Tibial nerve (tissue), 4 donors: Measurements from ENCODE around the gene RBBP7. TPM values are rescaled to one million over a fixed set of nuclear protein-coding genes. Genes with fewer than 3 reads are reported as not detected.
"Not testable (repeated sequence)": the region's sequence is repeated elsewhere in the genome, so short reads cannot be mapped to it uniquely, and the experiment has no call there.

ENCODE experiments used
- DNase-seq, 2 donors: peaks; one replicate each; pipeline ENCODE4 v3.0.0-alpha.2; 2019; ENCODE audit warnings: low spot score in 2 of 2
- H3K27ac ChIP-seq, 4 donors: fragments of 200-600 bp; sonication (generic) in 3 of 4; one replicate each; pipeline ENCODE4 v1.5.1; 2017 to 2019; ENCODE audit warnings: mild to moderate bottlenecking in 1 of 4
- H3K27me3 ChIP-seq, 2 donors: fragments of 200-600 bp; sonication (generic) in 1 of 2; one replicate each; pipeline versions ENCODE4 v1.5.1 to v1.6.0; 2017 to 2019
- H3K36me3 ChIP-seq, 3 donors: fragments of 200-600 bp; sonication (generic); one replicate each; pipeline ENCODE4 v1.5.1; 2018 to 2019
- H3K4me1 ChIP-seq, 4 donors: fragments of 200-600 bp; sonication (generic) in 3 of 4; one replicate each; pipeline ENCODE4 v1.5.1; 2017 to 2019
- H3K4me3 ChIP-seq, 4 donors: fragments of 200-600 bp; sonication (generic) in 3 of 4; one replicate each; pipeline ENCODE4 v1.5.1; 2017 to 2019; ENCODE audit warnings: mild to moderate bottlenecking in 1 of 4, moderate library complexity in 1 of 4
- H3K9me3 ChIP-seq, 4 donors: fragments of 200-600 bp; sonication (generic) in 3 of 4; one replicate each; pipeline ENCODE4 v1.5.1; 2017 to 2019
- CTCF ChIP-seq, 5 experiments: fragments of 200-600 bp in 3 of 5; fragments of 450-650 bp in 2 of 5; sonication (generic) in 3 of 5; IDR thresholded peaks; one replicate each; pipeline ENCODE4 v1.5.1; 2016 to 2019; ENCODE audit warnings: antibody characterized with exemption in 5 of 5, mild to moderate bottlenecking in 3 of 5, moderate library complexity in 2 of 5
- EP300 ChIP-seq, 2 donors: sonication (generic); formaldehyde crosslinking; IDR thresholded peaks; one replicate each; pipeline ENCODE4 v1.6.1; 2017; ENCODE audit warnings: antibody characterized with exemption in 2 of 2, mild to moderate bottlenecking in 1 of 2
- POLR2A ChIP-seq, 2 donors: fragments of 450-650 bp; IDR thresholded peaks; one replicate each; pipeline ENCODE4 v1.6.1; 2017; ENCODE audit warnings: antibody characterized with exemption in 2 of 2, mild to moderate bottlenecking in 2 of 2, moderate library complexity in 2 of 2
- WGBS, 2 donors: methylation state at CpG; one replicate each; pipeline ENCODE4 v1.1.5; 2018; 5-methylcytosine and 5-hydroxymethylcytosine counted together
- total RNA-seq, 4 donors: library from RNA; depleted of rRNA; stranded (reverse); fragments of >200 nt; gene quantifications; one replicate each; pipeline ENCODE4 v1.1.0, GENCODE V29; 2016

Gene RBBP7
- total RNA-seq, 4 donors from 2014 or later = 69.7 to 85.5 (median 79.2) TPM

DNA sequence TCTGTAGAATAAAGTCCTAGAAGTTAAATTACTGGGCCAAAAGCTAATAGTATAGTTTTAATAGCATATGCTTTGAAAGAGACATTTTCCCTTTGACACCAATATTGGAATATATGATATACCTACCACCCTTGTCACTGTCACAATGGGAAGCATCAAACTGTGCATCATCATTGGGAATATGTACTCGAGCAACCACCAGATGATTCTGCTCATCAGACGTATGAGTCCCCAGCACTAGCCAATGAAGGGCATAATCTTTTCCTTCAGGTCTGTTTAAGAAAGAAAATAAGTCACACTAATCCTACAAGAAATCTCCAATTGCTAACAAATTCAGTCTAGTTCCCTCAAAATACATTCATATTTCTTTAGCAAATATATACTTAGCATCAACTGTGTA, 7.3 kb downstream of the RBBP7 start:
- no peak for DNase-seq
- Histone ChIP-seq H3K4me1 (peaks cover 0 to 8% (median 0%) of the 10 kb centered on the region in 4 donors), H3K36me3 (peaks cover 0 to 14% (median 0%) of the 10 kb centered on the region in 3 donors), H3K4me3 (no peak overlapping the region), H3K27ac (no peak overlapping the region), H3K27me3 (peaks cover 0 to 2% of the 10 kb centered on the region in 2 donors), H3K9me3 (no peaks in the 10 kb centered on the region)
- 77 to 88% methylated on average over 2 of the region's 2 CpGs for WGBS, 2 donors
- TF ChIP-seq POLR2A (IDR thresholded peaks at IDR 0.05) (no peak), EP300 (IDR thresholded peaks at IDR 0.05) (no peak), CTCF (IDR thresholded peaks at IDR 0.05) (no peak)

GRCh38 chrX:16856744-16857143, 13.4 kb downstream of the RBBP7 start:
- H3K4me1 ChIP-seq = no peaks in the 10 kb centered on the region
- peaks cover 0 to 53% (median 0%) of the 10 kb centered on the region in 3 donors for H3K36me3 ChIP-seq
- TF ChIP-seq EP300 (IDR thresholded peaks at IDR 0.05) = no peak
- TF ChIP-seq POLR2A (IDR thresholded peaks at IDR 0.05) = no peak
- no peak for TF ChIP-seq CTCF (IDR thresholded peaks at IDR 0.05)

DNA sequence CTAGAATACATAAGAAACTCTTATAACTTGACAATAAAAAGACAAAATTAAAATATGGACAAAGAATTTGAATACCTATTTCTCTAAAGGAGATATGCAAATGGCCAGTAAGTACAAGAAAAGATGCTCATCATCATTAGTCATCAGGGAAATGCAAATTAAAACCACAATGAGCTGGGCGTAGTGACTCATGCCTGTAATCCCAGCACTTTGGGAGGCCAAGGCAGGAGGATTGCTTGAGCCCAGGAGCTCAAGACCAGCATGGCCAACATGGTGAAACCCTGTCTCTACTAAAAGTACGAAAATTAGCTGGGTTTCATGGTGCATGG, 14.1 kb downstream of the RBBP7 start:
- peaks cover 0 to 51% (median 0%) of the 10 kb centered on the region in 3 donors for H3K36me3 ChIP-seq
- not testable (repeated sequence) for H3K27ac ChIP-seq, DNase-seq, H3K4me1 ChIP-seq, H3K27me3 ChIP-seq, H3K9me3 ChIP-seq, H3K4me3 ChIP-seq
- WGBS, 2 donors = 90 to 94% methylated on average over 2 of the region's 2 CpGs

More at GRCh38 chrX:16856744-16857143, 13.4 kb downstream of the RBBP7 start:
- Histone ChIP-seq H3K4me3 (no peak overlapping the region), H3K27ac (no peak overlapping the region), H3K9me3 (no peaks in the 10 kb centered on the region), H3K27me3 (peaks cover 0 to 6% of the 10 kb centered on the region in 2 donors)
- DNase-seq = no peak

GRCh38 chrX:16855363-16856075, 14.6 kb downstream of the RBBP7 start:
- WGBS, 2 donors = 92 to 100% methylated on average over 5 of the region's 5 CpGs
- H3K9me3 ChIP-seq = no peaks in the 10 kb centered on the region
- peaks cover 0 to 55% (median 0%) of the 10 kb centered on the region in 3 donors for H3K36me3 ChIP-seq
- no peak overlapping the region for H3K4me3 ChIP-seq
- H3K27ac ChIP-seq = no peak overlapping the region
- peaks cover 0 to 6% of the 10 kb centered on the region in 2 donors for H3K27me3 ChIP-seq
- no peaks in the 10 kb centered on the region for H3K4me1 ChIP-seq
- no peak for DNase-seq
- no peak for TF ChIP-seq EP300 (IDR thresholded peaks at IDR 0.05)
- TF ChIP-seq POLR2A (IDR thresholded peaks at IDR 0.05) = no peak
- no peak for TF ChIP-seq CTCF (IDR thresholded peaks at IDR 0.05)

DNA sequence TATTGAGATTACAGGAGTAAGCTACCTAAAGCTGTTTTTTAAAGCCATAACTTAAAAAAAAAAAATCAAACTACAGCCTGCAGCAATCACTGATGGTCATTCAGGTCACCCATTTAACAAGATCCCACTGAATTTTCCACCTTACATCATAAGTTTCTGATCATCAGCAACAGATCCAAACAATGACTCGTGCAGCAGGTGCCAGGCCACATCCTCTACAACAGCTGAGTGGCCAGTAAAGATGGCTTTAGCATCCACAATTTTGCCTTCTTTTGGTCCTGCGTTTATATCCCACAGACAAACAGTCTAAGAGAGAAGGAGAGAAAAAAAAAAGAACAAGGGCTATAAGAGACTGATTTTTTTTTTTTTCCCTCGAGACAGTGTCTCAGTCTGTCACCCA, 16.6 kb downstream of the RBBP7 start:
- Histone ChIP-seq H3K4me3 (no peak overlapping the region), H3K9me3 (no peaks in the 10 kb centered on the region), H3K27me3 (peaks cover 0 to 4% of the 10 kb centered on the region in 2 donors), H3K27ac (no peak overlapping the region), H3K36me3 (peaks cover 0 to 59% (median 0%) of the 10 kb centered on the region in 3 donors), H3K4me1 (no peaks in the 10 kb centered on the region)
- DNase-seq = no peak
- 77 to 91% methylated on average over 3 of the region's 3 CpGs for WGBS, 2 donors
- TF ChIP-seq CTCF (IDR thresholded peaks at IDR 0.05) = no peak
- TF ChIP-seq EP300 (IDR thresholded peaks at IDR 0.05) = no peak
- no peak for TF ChIP-seq POLR2A (IDR thresholded peaks at IDR 0.05)
